ENCODE data around the gene TTC31.

The TTC31 gene

GRCh38 chr2:74526649-74527230 is 43.9 kb downstream of the TTC31 start:
- DNase-seq (ENCODE audit: low read depth), result no peak

- DNase-seq (ENCODE audit: low read depth), result no peak
Observed at GRCh38 chr2:74527741-74528140, 44.9 kb downstream of the TTC31 start.

- DNase-seq (ENCODE audit: low read depth), result no peak
Observed at GRCh38 chr2:74528600-74529356, 45.9 kb downstream of the TTC31 start.

- peak; percentile 84 for DNase-seq (ENCODE audit: low read depth)
Observed at GRCh38 chr2:74529357-74530238, 46.7 kb downstream of the TTC31 start, which contains the start of the genes AUP1 and HTRA2. TSS of gene AUP1 (minus strand) at chr2:74529706. CDS start at chr2:74529629, 77 bp downstream. TSS of gene HTRA2 (plus strand) at chr2:74529933. CDS start at chr2:74530007, 74 bp downstream.

GRCh38 chr2:74530239-74531187 is 47.6 kb downstream of the TTC31 start:
- no peak for DNase-seq (ENCODE audit: low read depth)

- DNase-seq (ENCODE audit: low read depth), result no peak
Observed at GRCh38 chr2:74531666-74532065, 48.8 kb downstream of the TTC31 start.

GRCh38 chr2:74532222-74532621 is 49.3 kb downstream of the TTC31 start:
- no peak for DNase-seq (ENCODE audit: low read depth)

- DNase-seq (ENCODE audit: low read depth), result no peak
Observed at GRCh38 chr2:74533464-74533863, 50.6 kb downstream of the TTC31 start.

- DNase-seq (ENCODE audit: low read depth), result no peak
Observed at GRCh38 chr2:74534411-74534810, 51.5 kb downstream of the TTC31 start.

- no peak for DNase-seq (ENCODE audit: low read depth)
Observed at GRCh38 chr2:74535440-74535965, 52.6 kb downstream of the TTC31 start.

GRCh38 chr2:74536166-74536950 is 53.5 kb downstream of the TTC31 start:
- DNase-seq (ENCODE audit: low read depth), result no peak

GRCh38 chr2:74537140-74537539 is 54.3 kb downstream of the TTC31 start:
- DNase-seq (ENCODE audit: low read depth), result no peak

- no peak for DNase-seq (ENCODE audit: low read depth)
Observed at GRCh38 chr2:74538881-74539339, 56.0 kb downstream of the TTC31 start.

GRCh38 chr2:74540291-74540690 is 57.4 kb downstream of the TTC31 start:
- no peak for DNase-seq (ENCODE audit: low read depth)

GRCh38 chr2:74542978-74543377 is 60.1 kb downstream of the TTC31 start:
- DNase-seq (ENCODE audit: low read depth), result no peak

All from activated T-helper 9 cell treated with anti-CD3 and anti-CD28 coated beads, Interleukin-2, amount 50 U/mL, for 16 hours (primary cell).